Stimulated activated CD8-positive, alpha-beta memory T cell treated with anti-CD3 and anti-CD28 coated beads, Interleukin-2, amount 100 ng/mL, for 48 hours (primary cell): Measurements from ENCODE around the gene IL12A.

ENCODE experiments used
- DNase-seq, 2 donors: peaks; one replicate each; pipeline ENCODE4 v3.0.0-alpha.2; 2020; ENCODE audit warnings: low read depth in 2 of 2

IL12A gene

DNA sequence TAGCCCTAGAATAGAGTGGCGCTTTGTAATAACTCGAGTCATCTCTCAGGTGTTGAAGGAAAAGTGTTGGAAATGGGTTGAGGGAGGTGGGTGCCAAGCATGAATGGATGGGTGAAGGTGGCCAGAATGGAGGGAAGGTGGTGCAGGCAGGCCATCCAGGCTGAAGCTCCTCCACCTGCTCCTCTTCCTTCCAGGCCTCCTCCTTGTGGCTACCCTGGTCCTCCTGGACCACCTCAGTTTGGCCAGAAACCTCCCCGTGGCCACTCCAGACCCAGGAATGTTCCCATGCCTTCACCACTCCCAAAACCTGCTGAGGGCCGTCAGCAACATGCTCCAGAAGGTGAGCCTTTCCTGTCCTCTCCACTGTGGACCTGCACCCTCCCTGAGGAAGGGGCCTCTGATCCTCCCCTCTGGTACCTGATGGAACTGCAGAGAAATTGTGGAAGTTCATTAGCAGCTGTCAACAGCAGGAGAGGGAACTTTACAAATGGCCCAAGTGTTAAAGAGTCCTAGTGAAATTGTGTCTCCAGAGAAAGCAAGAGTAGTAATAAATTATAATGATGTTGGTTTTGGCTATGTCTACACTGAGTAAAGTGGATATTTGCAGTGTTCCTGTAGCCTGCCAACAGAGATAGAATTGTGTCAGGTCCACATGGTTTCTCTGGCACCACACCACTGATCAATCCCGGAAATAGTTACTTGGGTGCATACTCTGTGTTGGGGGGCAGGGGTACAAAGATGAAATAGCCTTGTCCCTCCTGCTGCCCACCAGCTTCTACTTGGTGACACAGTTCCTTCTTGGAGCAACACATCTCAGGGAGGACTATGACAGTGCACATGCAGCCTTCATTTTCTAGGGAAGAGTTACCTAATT lies 1.6 kb downstream of the IL12A start:
- no peak for DNase-seq

DNA sequence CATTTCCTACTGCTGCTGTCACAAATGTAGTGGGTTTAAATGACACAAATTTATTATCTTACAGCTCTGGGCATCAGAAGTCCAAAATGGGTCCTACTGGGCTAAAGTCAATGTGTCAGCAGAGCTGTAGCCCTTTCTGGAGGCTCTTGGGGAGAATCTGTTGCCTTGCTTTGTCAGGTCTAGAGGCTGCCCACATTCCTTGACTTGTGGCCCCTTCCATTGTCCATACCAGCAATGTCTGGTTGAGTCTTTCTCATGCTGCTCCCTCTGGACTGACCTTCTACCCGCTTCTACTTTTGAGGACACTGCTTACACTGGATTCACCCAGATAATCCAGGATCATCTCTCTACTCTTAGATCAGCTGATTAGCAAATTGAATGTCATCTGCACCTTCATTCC lies 3.0 kb downstream of the IL12A start:
- DNase-seq = no peak

DNA sequence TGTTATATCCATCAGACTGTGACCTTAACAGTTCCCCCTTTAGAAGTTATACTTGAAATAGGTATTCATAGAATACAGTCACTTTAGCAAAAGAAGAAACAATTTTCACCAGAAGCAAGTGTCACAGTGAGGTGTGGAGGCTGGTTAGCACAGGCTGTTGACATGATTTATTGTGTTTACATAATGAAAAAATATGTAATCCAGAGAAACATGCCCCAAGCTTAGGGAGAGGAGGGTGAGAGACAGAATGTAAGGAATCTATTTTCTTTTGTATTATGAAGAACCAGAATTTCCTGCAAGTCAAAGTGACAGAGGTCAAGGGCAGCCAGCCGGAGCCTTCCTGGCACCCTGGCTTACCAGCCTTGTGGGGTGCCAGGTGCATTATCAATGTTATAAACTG lies 4.0 kb downstream of the IL12A start:
- DNase-seq = no peak

GRCh38 chr3:159994182-159994581 lies 5.5 kb downstream of the IL12A start:
- no peak for DNase-seq

DNA sequence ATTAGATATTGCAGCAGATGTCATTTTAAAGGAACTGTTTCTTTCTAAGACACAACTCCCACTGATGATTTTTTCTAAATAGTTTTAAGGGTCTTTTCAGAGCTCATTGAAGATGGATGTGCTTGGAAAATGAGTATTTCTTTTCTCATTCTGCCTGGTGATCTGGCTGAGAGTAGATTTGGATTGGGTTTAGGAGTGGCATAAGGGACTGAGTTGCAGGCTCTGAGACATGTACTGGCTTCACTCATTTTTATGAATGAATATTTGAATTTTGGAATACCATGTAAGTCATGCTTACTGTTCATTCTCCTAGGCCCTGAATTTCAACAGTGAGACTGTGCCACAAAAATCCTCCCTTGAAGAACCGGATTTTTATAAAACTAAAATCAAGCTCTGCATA lies 6.5 kb downstream of the IL12A start:
- no peak for DNase-seq

DNA sequence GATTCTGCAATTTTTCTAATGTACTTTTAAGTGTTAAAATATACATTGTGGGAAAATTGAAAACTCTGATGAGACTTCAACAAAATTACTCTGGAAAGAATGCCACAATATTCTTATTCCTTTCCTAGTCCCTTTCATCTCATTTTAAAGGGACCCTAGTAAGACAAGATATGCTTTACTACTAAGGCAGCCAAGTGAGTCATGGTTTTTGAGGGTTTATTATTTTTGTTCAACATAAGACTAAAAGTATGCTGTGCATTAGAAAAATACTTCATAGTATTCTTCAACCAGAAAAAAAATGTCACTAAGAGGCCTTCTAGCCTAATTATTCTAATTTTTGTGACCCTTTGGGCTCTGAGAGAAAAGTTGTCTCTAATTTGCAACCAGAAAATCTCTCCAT lies 7.4 kb downstream of the IL12A start:
- DNase-seq = no peak

- DNase-seq = no peak
These were observed 8.3 kb downstream of the IL12A start for GRCh38 chr3:159996959-159997358.

DNA sequence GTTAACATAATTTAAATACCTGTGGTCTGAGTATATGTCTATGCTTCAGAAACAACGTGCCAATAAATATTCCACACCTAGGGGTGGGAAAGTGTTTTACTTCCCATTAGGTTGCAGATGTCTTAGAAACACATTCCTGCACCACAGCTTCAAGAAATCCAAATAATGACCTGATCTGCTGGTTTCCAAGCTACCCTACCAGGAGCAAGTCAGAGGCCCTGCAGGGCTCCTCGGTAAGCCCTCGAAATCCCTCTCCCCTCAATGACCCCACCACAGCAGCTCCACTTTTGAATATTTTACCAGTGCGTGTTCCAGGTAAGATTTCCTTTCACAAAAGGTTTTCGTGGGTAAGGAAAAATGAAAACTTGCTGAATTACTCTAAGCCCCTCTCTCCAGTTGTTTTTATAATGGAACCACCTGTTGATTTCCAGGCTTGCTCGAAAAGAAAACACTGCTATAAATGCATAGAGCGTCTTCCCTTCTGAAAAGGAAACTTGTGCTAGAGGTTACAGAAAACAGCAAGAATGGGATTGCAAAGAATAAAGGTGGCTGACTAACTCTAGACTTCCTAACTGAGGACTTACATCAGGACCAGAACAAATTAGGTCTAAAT lies 12.6 kb downstream of the IL12A start:
- no peak for DNase-seq

DNA sequence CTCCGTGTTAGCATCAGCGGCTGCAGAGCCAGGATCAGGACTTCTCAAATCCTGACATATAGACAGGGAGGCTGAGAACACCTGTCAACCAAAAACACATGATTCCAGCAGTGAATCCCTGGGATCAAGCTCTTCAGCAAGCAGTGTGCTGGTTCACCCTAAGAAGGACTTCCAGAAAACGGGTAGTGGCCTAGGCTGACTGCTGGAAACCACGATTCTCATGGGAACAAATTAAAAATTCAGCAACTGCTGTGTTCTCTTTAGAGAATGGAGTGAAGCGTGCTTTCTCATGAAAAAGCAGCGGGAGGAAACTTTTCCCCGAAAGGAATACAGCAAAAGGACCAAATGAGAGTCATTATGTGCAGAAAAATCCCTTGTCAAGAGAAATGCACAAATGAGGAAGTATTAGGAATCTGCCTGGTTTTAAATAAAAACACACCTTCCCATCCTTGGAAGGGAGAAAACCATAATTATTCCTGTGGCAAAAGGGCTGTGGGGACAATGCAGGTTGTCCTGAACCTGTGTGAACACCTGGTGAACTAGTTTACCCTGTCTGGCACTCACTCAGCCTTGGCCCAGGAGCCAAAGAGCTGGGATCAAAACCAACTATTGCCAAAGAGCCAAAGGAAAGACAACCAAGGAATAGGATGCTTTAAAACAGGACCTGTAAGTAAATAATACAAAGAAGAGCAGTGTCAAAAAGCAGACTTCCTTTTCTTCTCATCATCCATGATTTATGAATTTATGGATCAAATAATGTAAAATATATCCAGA lies 13.4 kb downstream of the IL12A start:
- no peak for DNase-seq

DNA sequence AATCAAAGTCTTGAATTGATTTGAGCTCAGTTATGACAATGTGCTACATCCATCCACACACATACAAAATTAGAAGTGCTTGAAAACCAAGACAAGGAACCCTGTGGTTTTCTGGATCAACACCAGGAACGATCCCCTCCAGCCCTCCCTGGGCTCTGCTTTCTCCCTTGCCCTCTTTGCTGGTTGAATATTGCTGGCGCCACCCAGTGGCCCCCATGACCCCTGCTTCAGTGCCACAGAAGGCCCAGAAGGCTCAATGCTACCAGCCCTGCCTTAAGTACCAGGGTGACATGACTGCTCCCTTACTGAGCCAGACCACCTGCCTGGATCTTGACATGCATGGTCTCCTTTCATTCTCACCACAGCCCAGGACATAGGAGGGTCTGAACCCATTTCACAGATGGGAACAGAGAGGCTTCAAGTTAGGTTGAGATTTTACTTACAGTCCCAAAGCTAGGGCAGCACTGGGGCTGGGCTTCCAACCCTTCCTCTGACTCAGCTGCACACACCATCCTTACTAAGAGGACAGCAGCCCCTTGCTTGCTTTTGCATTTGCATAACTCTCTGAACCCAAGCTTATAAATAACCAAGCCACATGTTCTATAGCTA lies 15.0 kb downstream of the IL12A start:
- DNase-seq = peak; percentile 19 to 27

DNA sequence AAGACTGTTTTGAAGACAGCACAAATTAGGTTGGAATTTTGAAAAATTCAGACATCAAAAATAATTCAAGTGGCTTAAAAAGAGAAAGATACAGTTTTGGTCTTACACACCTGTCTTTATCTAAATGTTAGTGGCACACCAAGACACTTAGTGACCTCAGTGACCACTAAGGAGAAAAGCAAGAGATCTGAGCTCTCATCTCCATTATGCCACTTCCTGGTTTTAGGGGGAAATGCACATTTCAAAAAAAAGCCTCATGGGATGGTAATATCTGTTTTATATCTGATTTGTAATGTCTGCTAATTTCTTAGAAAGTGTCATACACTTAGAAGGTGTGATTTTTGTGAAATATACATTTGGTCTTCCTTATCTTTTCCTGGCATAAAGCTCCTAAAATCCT lies 16.4 kb downstream of the IL12A start:
- no peak for DNase-seq

- no peak for DNase-seq
These were observed 17.9 kb downstream of the IL12A start for GRCh38 chr3:160006282-160007163.

- DNase-seq = no peak
These were observed 20.3 kb downstream of the IL12A start for GRCh38 chr3:160008961-160009360.

DNA sequence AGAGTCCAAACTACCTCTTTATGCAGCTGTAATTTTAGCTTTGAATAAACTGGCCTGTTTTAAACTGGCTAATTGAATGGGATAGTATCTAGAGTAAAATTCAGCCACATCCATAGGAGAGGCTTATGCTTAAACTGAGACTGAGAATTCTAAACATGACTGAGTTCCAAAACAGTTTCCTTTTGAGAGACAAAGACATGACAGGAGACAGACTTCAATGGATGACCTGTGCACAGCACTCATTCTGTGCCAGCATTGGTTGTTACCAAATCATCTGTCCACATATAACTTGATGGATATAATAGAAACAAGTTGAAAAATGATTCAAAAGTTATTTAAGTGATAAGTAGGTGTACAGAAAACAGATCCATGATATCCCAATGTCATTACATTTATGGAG lies 20.9 kb downstream of the IL12A start:
- no peak for DNase-seq

- DNase-seq = no peak
These were observed 21.9 kb downstream of the IL12A start for GRCh38 chr3:160010578-160010977.

GRCh38 chr3:160012108-160012507 lies 23.5 kb downstream of the IL12A start:
- no peak for DNase-seq

GRCh38 chr3:160016972-160017371 lies 28.3 kb downstream of the IL12A start:
- no peak for DNase-seq

DNA sequence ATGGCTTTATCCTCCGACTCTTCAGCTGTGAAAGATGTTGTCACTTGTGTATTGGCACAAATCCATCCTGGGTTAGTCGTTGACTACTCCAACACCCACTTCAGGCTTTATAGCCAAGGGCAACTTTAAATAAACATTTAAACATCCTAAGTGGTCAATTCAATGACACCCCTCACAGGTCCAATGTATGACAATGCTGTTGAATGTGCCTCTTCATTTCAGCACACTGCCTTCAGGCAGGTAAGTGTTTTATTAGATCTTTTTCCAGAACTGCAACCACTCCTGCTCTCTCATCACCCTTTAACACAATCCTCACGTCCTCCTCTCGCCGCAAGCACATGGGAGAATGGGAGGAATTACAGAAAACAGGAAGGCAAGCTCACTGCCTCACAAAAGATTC lies 30.3 kb downstream of the IL12A start:
- DNase-seq = no peak

GRCh38 chr3:160020057-160020711 lies 31.5 kb downstream of the IL12A start:
- no peak for DNase-seq

GRCh38 chr3:160022068-160022467 lies 33.4 kb downstream of the IL12A start:
- no peak for DNase-seq

GRCh38 chr3:160023476-160023875 lies 34.8 kb downstream of the IL12A start:
- DNase-seq = no peak
